ENCODE data around the gene NKAIN4. TPM values are rescaled to one million over a fixed set of nuclear protein-coding genes. Genes with fewer than 3 reads are reported as not detected.

The NKAIN4 gene
- total RNA-seq, 1 experiment from 2014 or later = not detected

DNA sequence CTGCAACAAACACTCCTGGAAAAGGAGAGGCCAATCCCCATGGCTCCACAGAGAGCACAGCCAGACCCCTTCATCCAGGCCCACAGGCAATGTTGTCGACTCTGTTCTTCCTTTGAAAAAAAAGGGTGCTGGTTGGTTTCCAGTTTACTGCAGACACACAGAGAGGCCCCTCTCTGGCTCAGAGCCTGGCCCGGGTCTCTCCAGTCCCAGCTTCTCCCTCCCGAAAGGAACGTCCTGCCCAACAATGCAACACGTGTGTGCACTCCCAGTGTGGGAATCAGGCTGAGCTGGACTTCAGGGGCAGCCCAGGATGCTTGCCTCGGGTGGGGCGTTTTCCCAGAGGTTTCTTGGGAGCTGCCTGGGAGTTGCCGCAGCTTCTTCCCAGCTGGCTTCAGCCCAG lies 4.5 kb upstream of the NKAIN4 start:
- Histone ChIP-seq H2AFZ (ENCODE audit: low read length) (no peak overlapping the region), H3K27me3 (ENCODE audit: low read length) (peaks cover 39% of the 10 kb centered on the region), H3K9me2 (replicated peaks; ENCODE audit: low read length) (no peaks in the 10 kb centered on the region), H3K4me1 (ENCODE audit: insufficient read depth, low read length) (no peaks in the 10 kb centered on the region), H4K20me1 (ENCODE audit: low read length) (no peaks in the 10 kb centered on the region), H3K4me3 (ENCODE audit: low read length) (no peak overlapping the region), H3K79me2 (ENCODE audit: low read length) (no peaks in the 10 kb centered on the region), H3K36me3 (ENCODE audit: low read depth, low read length) (no peaks in the 10 kb centered on the region), H3K9ac (ENCODE audit: low read length) (no peak overlapping the region), H3F3A (ENCODE audit: low read length, unreplicated experiment) (no peaks in the 10 kb centered on the region), H3K9me3 (ENCODE audit: low read length) (no peaks in the 10 kb centered on the region), H3K4me2 (ENCODE audit: low read length) (no peak overlapping the region), H3K27ac (ENCODE audit: low read length) (no peak overlapping the region)
- DNase-seq (no peak), ATAC-seq (no peak)
- no TSS peak for BruUV-seq (replicated peaks)
- ChIA-PET CTCF (no interaction called here), POLR2A (ENCODE audit: unreplicated experiment) (no interaction called here)
- intact Hi-C loops (cut with micrococcal nuclease) = no loop called here
- TF ChIP-seq, protein P1, sequence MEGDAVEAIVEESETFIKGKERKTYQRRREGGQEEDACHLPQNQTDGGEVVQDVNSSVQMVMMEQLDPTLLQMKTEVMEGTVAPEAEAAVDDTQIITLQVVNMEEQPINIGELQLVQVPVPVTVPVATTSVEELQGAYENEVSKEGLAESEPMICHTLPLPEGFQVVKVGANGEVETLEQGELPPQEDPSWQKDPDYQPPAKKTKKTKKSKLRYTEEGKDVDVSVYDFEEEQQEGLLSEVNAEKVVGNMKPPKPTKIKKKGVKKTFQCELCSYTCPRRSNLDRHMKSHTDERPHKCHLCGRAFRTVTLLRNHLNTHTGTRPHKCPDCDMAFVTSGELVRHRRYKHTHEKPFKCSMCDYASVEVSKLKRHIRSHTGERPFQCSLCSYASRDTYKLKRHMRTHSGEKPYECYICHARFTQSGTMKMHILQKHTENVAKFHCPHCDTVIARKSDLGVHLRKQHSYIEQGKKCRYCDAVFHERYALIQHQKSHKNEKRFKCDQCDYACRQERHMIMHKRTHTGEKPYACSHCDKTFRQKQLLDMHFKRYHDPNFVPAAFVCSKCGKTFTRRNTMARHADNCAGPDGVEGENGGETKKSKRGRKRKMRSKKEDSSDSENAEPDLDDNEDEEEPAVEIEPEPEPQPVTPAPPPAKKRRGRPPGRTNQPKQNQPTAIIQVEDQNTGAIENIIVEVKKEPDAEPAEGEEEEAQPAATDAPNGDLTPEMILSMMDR (conservative IDR thresholded peaks at IDR 0.05; ENCODE audit: low read depth, low read length) = no peak
- no peak for TF ChIP-seq EZH2 (IDR thresholded peaks at IDR 0.05; ENCODE audit: low read length, unreplicated experiment)
- no peak for TF ChIP-seq EZH2phosphoT487 (IDR thresholded peaks at IDR 0.05; ENCODE audit: borderline replicate concordance, low read length)

DNA sequence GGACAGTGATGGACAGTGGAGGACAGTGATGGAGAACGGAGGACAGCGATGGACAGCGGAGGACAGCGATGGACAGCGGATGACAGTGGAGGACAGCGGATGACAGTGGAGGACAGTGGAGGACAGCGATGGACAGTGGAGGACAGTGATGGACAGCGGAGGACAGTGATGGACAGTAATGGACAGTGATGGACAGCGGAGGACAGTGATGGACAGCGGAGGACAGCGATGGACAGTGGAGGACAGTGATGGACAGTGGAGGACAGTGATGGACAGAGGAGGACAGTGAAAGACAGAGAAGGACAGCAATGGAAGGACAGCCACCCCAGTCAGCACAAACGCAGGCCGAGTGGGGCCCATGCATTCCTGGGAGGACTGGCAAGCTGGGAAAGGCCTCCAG lies 3.4 kb upstream of the NKAIN4 start:
- Histone ChIP-seq H4K20me1 (ENCODE audit: low read length) (no peaks in the 10 kb centered on the region), H3K4me3 (ENCODE audit: low read length) (no peak overlapping the region), H3F3A (ENCODE audit: low read length, unreplicated experiment) (no peaks in the 10 kb centered on the region), H3K4me2 (ENCODE audit: low read length) (no peak overlapping the region), H3K9me3 (ENCODE audit: low read length) (no peaks in the 10 kb centered on the region), H3K9ac (ENCODE audit: low read length) (no peak overlapping the region), H3K27ac (ENCODE audit: low read length) (no peak overlapping the region), H2AFZ (ENCODE audit: low read length) (no peak overlapping the region), H3K79me2 (ENCODE audit: low read length) (no peaks in the 10 kb centered on the region), H3K36me3 (ENCODE audit: low read depth, low read length) (no peaks in the 10 kb centered on the region), H3K9me2 (replicated peaks; ENCODE audit: low read length) (no peaks in the 10 kb centered on the region), H3K27me3 (ENCODE audit: low read length) (peaks cover 42% of the 10 kb centered on the region), H3K4me1 (ENCODE audit: insufficient read depth, low read length) (no peaks in the 10 kb centered on the region)
- ChIA-PET POLR2A (ENCODE audit: unreplicated experiment) (no interaction called here), CTCF (no interaction called here)
- DNase-seq (no peak), ATAC-seq (no peak)
- BruUV-seq (replicated peaks) = no TSS peak
- intact Hi-C loops (cut with micrococcal nuclease) = no loop called here
- TF ChIP-seq EZH2phosphoT487 (IDR thresholded peaks at IDR 0.05; ENCODE audit: borderline replicate concordance, low read length) = no peak

DNA sequence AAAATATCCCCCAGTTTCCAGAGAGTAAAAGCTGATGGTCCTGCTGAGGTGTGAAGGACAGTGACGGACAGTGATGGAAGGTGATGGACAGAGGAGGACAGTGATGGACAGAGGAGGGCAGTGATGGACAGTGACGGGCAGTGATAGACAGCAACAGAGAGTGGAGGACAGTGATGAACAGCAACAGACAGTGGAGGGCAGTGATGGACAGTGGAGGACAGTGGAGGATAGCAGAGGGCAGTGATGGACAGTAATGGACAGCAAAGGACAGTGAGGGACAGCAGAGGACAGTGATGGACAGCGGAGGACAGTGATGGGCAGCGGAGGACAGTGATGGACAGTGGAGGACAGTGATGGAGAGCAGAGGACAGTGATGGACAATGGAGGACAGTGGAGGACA lies 2.7 kb upstream of the NKAIN4 start:
- H2AFZ ChIP-seq (ENCODE audit: low read length) = no peak overlapping the region
- H3K4me1 ChIP-seq (ENCODE audit: insufficient read depth, low read length) = no peaks in the 10 kb centered on the region
- H3F3A ChIP-seq (ENCODE audit: low read length, unreplicated experiment) = no peaks in the 10 kb centered on the region
- DNase-seq (no peak), ATAC-seq (no peak)
- H3K36me3 ChIP-seq (ENCODE audit: low read depth, low read length) = no peaks in the 10 kb centered on the region
- no peaks in the 10 kb centered on the region for H3K79me2 ChIP-seq (ENCODE audit: low read length)
- H3K4me3 ChIP-seq (ENCODE audit: low read length) = no peak overlapping the region
- TF ChIP-seq EZH2 (IDR thresholded peaks at IDR 0.05; ENCODE audit: low read length, unreplicated experiment) = no peak
- peaks cover 39% of the 10 kb centered on the region for H3K27me3 ChIP-seq (ENCODE audit: low read length)
- no TSS peak for BruUV-seq (replicated peaks)
- H4K20me1 ChIP-seq (ENCODE audit: low read length) = no peaks in the 10 kb centered on the region
- H3K4me2 ChIP-seq (ENCODE audit: low read length) = no peak overlapping the region
- ChIA-PET POLR2A (ENCODE audit: unreplicated experiment) (no interaction called here), CTCF (no interaction called here)
- intact Hi-C loops (cut with micrococcal nuclease) = no loop called here
- no peak overlapping the region for H3K9ac ChIP-seq (ENCODE audit: low read length)
- no peak overlapping the region for H3K27ac ChIP-seq (ENCODE audit: low read length)
- H3K9me2 ChIP-seq (replicated peaks; ENCODE audit: low read length) = no peaks in the 10 kb centered on the region
- no peaks in the 10 kb centered on the region for H3K9me3 ChIP-seq (ENCODE audit: low read length)
